GM21360 (cell line): ENCODE measurements around the gene HOXD12.

ENCODE experiments used
- ATAC-seq: cut with Tn5 transposase; IDR thresholded peaks from one replicate; pipeline ENCODE4 v1.9.1; 2021; ENCODE audit warnings: mild to moderate bottlenecking, moderate library complexity; ENCODE audit not compliant: unreplicated experiment

The HOXD12 gene

GRCh38 chr2:176130957-176131847, 31.6 kb downstream of the HOXD12 start:
- ATAC-seq, result no peak

- no peak for ATAC-seq
These were observed 32.2 kb downstream of the HOXD12 start for GRCh38 chr2:176131848-176132158.

GRCh38 chr2:176132205-176133171, 32.9 kb downstream of the HOXD12 start:
- no peak for ATAC-seq

DNA sequence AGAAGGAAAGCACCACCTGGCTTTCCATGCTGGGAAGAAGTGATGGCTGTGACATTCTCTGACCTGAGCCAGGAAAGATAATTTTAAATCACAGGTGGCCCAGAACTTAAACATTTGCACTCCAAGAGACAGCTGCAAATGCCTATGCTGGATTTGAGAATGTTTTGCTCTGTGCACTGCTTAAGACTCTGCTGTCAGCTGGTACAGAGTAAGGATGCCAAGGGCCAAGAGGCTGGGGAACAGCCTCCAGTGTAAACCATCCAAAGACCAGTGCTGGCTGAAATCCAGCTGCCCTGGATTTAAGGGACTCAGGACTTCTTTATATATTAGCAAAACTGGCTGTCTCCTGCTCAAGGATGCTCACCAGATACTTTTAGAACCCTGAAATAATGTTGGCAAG, 33.8 kb downstream of the HOXD12 start:
- no peak for ATAC-seq

DNA sequence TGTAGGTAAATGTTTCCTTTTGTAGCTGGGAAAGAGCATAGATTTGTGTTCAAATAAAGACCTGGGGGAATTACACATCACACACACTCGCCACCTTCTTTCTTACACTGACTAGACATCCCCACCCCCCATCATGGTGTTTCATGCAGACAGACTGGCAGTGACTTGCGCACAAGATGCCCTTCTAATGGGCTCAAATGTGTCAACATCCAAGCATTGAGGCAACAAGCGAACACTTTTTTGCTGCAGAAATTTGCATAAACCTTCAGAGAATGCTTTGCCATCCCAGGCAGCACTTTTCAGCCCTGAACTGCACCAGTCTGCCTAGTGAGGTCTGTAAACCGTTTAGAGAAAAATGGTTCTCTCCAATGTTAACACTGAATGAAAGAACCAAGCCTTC, 34.4 kb downstream of the HOXD12 start:
- no peak for ATAC-seq

- no peak for ATAC-seq
These were observed 35.4 kb downstream of the HOXD12 start for GRCh38 chr2:176135035-176135440.

DNA sequence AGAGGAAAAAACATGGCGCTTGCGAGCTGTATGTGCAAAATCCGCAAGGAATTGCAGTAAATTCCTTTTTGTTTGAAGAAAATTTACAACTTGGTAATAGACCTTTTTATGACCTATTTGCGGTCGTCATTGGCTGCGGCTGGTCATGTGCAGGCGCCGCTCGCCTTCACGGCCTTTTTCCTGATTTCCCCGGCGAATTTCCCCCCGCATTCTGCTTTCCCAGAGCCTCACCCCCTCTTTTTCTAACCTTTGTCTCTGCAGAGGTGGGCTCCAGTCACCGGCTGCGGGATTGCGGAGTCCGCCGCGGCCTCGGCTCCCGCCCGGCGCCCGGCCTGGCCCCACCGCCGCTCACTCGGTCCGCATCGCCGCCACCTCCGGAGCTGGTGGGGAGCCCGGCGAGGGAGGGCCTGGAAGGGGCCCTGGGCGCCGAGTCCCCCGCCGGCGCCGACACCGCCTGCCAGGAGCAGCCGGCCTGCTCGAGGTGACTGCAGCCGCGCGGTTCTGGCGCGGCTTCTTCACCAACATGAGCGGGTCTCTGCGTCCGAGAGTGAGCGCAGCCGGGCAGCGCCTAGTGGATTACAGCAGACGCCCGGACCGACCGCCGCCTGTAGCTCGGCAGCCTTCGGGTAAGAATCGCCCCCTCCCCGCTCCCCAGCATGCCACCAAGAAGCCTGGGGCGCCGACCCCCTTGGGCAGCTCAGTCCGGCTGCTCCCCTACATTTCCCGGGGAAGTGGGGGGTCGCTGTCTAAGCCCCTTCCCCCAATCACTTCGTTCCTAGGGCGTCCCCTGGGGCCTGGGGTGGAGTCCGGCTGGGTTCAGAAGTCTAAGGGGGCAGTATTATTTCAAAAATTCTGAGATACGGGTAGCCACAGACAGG, 37.0 kb downstream of the HOXD12 start:
- no peak for ATAC-seq

GRCh38 chr2:176137252-176137580, 37.6 kb downstream of the HOXD12 start:
- no peak for ATAC-seq

- ATAC-seq, result no peak
These were observed 38.3 kb downstream of the HOXD12 start for GRCh38 chr2:176137906-176138305.

DNA sequence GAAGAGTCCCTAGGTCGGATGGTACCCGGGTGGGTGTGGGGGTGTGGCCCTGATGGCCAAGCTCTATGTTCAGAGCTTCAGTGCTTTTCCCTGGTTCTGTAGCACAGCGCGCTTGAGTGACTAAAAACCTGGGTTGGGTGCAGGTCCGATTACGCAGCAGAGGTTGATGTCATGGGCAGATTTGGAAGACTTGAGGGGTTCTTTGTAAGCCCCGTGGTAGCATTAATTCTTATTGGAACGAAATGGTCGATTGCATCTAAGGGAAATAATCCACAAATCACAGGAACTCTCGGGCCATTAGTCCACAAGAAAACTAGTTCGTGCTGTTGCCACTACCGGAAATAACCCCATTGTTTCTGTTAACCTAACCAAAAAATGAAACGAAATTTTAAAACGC, 38.9 kb downstream of the HOXD12 start:
- ATAC-seq, result no peak

DNA sequence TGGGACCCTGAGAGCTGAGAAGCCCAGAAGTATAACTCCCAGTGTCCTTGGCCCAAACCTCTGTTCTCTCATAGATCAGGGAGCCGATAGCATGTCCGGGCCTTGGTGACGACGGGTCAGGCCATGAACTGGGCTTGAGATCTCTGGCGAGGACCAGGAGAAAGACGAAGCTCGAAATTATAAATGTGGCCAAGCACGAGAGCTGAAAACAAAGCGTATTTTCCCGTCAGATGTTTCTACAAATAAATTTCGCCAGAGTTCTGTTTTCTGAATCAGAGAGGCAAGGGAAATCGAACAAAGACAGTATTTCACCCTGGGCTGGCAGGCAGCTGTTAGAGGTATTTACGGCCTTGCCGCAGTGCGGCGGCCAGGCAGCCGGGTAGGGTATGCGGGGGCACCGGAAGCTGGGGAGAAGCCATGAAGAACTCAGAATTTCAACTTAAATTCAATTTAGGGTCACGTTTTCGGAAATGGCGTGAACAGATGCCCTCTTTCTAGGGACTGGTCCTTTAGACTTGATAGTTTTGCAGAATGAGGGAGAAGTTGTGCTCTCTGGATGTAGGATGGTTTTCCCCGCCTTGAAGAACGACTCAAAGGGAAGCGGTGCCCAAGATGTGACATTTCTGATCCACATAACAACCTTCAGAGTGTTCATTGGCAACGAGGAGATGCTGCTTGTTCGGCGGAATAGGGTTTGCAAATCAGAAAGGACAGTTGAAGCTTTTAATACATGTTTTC, 39.5 kb downstream of the HOXD12 start:
- no peak for ATAC-seq

DNA sequence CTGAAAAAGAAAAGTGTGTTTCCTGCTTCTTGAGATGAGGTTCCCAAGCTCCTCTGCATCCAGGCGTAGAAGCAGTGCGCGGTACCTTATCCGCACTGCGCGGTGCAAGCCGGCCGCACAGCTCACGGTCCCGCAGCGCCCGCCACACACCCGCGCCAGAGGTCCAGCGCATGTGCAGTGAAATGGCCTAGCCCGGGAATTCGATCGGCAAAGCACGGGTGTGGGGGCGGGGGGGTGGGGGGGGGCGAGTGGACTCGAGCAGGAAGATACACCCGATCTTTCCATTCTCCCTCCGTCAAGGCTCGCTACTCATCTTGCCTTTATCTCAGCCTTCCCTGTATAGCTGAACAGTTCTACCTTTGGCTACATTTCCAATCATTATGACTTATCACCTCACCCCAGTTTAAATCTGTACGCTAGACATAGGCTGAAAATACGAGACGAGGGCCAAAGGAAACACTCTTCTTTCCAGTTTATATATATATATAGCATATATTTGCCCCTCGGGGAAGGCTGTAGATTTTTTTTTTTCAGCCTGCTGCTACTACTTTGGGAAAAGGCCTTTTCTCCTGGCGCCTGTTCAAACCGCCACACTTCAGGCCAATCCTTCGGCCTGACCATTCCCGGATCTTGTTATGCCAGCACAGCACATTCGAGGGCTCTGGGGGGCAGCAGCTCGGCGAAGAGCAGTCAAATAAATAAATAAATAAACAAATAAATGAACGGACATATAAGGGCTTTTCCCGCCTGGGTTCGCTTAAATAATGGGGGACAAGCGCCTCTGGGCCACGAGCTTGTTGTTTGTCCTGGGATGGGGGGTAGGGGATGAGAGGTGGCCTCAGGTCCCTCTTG, 40.3 kb downstream of the HOXD12 start:
- ATAC-seq, result no peak

- peak; percentile 88 for ATAC-seq
These were observed 41.1 kb downstream of the HOXD12 start for GRCh38 chr2:176140513-176141317.

DNA sequence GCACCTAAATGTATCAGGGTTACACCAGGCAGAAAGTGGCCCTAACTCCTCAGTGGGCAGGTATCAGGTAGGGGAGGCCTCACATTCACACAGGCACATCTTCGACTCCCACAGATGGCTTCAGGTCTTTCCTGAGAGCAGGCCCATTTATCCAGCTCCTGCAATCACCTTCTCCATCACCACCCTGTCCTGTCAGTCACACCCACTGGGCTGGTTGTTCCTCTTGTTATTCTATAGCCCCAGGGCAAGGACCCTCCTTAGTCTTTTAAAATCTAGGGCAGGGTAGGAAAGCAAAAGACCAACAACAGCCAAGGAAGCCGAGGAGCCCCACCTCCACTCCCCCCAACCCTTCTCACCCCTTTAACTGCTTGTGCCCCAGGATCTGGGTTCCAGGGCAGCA, 42.7 kb downstream of the HOXD12 start:
- ATAC-seq, result no peak

DNA sequence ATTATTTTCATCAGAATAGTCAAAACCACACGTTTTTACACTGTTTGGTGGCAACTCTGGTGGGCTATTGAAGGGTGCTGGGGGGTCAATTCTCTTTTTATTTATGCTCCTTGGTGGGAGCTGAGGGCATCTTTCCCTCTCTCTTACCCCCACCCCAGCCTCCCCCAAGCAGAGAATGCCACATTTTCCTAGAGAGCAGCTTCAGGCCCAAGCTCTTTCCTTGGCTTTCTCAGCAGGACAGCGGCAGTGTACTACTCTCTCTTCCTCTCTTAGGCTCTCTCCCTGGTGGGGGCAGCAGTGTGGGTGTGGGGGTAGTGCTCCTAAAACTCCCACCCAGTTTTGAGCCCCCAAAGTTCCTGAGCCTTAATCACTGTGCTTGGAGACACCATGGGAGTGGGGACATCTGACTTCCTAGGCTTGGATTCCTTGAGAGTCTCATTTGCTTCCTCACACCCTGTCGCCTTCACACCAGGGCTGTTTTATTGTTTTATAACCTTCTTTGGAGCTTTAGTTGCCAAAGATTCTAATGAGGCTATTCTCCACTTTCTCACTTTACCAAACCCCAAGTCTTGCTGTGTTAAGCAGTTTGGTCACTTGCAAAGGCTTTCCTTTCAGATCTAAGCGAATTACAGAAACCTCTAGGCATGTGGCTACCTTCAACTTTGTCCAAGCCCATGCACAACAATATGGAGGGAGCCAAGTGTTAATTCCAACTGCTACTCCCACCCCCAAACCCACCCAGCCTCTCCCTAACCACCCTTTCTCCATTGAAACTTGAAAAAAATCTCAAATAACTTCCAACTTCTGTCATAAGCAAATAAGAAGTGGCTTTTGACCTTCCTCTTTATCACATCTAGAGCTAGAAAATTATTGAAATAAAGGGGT, 45.7 kb downstream of the HOXD12 start:
- no peak for ATAC-seq

GRCh38 chr2:176146101-176146500, 46.5 kb downstream of the HOXD12 start:
- no peak for ATAC-seq

DNA sequence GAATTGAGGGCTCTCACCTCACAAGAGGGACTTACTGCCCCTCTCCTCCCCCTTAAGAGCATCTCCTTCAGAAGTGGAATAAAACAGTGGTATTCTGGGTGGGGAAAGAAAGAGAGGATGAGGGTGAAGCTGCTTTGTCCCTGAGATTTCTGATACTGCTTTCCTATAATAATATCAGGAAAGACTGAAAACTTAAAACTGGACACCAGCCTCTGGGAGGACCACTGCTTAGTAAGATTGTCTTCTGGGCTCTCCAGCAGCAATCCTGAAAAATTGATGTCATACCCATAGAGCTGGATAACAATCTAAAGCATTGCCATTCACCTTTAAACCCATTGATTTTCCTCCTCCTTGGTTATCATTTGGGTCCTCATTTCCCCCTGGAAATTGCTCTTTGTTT, 47.0 kb downstream of the HOXD12 start:
- ATAC-seq, result no peak
